Measurements from ENCODE around the gene BFSP2.

DNA sequence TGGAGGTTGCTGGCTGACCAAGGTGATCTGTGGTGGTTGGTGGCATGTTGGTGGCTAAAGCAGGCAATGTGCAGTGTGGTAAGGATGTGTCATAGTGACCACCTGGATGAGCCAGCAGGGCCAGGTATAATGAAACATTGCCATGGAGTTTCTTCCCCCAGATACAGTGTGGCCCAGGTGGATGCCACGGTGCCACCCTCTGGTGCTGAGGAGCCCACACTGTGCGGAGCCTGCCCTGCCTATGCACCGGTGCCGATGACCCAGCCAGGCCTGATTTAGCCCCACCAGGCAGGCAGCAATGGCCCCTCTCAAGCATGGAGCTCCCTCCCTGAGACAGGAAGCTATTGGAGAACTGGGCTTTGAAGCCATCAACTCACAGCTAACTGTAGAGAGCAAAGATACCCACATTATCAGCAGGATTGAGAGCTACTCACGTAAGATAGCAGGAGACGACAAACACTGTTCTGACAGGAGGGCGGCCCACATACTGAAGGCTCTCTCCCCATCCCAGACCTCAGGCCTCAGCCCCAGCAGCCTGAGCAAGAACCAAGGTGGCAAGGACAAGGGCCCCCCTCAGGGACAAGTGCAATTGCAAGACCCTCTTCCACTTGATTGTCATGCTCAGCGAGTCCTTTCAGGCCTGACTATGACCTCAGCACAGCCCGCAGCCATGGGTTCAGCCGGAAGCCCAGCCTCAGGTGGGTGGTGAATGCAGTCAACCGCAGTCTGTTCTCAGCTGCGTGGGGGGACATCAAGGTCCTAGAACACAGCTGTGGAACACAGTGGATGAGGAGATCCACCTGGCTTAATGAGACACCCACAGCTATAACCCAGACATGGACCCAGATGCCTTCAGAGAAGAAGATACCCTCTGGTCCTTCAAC, 90.9 kb downstream of the BFSP2 start:
- no peak for TF ChIP-seq POLR2A (IDR thresholded peaks at IDR 0.05)
- TF ChIP-seq, protein P1, sequence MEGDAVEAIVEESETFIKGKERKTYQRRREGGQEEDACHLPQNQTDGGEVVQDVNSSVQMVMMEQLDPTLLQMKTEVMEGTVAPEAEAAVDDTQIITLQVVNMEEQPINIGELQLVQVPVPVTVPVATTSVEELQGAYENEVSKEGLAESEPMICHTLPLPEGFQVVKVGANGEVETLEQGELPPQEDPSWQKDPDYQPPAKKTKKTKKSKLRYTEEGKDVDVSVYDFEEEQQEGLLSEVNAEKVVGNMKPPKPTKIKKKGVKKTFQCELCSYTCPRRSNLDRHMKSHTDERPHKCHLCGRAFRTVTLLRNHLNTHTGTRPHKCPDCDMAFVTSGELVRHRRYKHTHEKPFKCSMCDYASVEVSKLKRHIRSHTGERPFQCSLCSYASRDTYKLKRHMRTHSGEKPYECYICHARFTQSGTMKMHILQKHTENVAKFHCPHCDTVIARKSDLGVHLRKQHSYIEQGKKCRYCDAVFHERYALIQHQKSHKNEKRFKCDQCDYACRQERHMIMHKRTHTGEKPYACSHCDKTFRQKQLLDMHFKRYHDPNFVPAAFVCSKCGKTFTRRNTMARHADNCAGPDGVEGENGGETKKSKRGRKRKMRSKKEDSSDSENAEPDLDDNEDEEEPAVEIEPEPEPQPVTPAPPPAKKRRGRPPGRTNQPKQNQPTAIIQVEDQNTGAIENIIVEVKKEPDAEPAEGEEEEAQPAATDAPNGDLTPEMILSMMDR (IDR thresholded peaks at IDR 0.05): no peak
